Cortex of kidney (tissue), 1 donor: ENCODE measurements around the gene CHRNA1.

ENCODE experiments used
- DNase-seq: peaks from one replicate; lab custom pipeline; 2025; lab: John Stamatoyannopoulos, UW

Gene CHRNA1

DNA sequence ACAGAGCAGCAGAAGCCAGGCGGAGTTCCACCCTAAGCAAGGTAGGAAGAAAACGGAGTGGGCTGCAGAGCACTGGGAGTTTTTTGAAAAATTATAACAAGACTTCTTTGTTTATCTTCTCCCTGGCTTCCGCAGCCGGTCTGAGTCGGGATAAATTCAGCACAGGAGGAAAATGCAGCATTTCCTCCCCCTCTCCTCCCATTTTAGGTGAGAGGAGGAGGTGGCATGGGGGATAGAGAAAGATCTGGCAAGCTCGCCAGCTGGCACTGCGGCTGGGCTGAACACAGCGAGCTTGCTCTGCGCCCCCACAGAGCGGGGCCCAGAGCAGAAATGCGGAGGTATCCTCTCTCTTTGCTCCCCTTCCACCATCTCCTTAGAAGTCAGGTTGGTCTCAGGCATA, 17.7 kb upstream of the CHRNA1 start:
- no peak for DNase-seq

- DNase-seq = no peak
These were observed 17.0 kb upstream of the CHRNA1 start for GRCh38 chr2:174781298-174781697.

DNA sequence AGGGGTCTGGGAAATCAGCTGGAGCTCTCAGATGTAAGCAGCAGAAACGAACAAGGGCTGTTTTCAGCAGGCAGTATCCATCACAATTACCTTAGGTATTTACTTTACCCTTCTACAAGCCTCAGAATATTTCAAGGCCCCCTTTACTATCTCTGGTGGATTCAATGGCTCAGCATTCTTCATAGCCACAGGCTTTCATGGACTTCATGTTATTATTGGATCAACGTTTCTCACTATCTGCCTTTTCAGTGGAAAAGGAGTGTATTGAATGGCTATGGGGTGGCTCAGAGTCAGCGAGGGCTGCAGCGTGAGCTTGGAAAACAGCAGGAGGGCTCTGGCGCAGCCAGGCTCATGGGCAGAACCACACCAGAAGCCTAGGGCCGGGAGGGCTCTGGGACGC, 16.6 kb upstream of the CHRNA1 start:
- DNase-seq = no peak

- no peak for DNase-seq
These were observed 16.0 kb upstream of the CHRNA1 start for GRCh38 chr2:174780191-174780840.

DNA sequence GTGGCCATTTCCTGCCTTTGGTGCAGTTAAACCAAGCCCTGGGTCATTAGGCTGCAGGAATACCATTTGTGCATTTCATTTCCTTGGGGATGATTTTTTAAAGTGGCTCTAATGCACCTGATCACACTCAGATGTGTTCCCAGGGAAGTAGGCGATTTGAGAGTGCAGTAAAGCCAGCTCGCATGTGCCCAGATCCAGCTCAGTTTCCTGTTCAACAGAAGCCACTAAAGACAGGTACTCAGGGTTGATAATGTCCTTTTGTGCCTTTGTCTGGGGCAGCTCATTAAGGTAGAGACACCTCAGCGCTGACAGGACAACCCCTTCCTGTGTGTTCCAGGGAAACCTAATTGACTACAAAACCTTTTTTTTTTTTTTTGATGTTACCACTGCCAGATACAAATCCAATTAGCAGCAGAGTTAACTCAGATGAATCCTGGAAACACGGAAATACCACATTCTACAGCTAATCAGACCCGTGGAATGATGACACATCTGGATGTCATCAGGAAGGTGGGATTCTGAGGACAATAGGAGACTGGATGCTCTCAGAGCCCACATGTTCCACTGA, 15.2 kb upstream of the CHRNA1 start:
- no peak for DNase-seq

DNA sequence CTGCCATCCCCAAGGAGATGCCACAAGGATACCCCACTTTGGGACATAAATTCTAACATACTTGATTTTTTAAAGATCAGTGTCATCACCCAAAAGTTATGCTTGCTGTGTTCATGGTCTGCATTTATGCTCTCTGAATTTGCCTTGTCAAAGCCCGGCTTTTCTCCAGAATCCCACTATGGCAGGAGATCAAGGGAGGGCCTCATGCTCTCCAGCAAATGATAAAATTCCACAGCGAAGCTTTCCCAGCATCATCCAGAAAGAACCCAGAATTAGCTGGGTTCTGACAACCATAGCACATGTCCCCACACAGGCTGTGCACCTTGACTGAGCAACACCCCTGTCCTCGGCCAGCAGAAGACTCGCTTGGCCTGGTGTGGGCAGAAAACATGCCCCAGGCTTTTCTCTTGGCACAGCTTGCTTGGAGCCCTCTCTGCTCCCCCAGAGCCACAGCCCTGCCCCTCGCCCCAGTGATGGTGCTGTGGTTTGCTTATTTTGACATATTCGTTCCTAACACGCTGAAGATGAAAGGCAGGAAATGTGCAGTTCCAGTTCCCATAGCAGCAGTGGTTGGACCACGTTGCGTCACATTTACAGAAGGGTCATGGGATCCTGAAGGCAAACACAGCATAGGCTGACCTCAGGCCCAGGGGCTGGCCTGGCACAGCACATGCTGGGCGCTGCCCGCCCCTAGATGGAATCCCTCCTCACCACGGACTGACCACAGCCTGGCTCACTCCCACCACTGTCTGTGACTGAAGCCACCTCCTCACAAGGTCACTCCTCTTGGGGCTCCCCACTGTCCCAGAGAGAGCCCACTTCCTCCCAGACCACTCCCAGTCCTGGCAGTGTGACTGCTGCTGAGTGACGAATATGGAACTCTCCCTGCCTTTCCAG, 14.1 kb upstream of the CHRNA1 start:
- no peak for DNase-seq

DNA sequence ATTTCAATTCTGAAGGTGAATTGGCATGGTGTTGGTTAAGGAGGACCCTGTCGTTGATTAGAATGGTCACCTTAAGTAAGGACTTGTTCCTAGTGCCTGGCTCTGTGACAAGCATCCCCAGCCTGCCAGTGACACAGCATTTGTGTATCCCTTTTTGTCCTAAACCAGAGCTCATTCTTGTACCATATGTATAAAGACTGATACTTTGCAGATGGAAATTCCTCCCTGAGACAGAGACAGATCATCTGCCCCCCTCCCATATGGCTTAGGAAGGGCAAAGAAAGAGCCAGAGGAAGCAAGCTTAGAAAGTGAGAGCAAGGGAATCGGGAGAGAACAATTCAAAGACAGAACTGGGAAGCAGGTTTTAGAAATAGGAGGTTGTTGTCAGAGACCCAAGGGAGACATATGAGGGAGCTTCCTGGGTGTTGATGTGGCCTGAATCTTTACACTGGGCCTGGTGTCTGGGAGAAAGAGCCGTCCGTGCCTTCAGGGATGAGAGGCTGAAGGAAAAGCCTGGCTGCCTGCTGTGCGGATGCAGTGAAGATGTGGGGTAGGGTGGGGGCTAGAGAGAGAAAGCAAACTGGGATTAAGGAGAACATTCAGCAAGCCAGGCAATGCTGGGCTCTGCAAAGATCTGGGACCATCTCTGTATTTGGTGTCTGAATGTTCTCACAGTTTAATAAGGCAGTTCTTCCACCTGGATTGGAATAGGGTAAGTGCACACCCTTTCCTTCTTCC, 13.2 kb upstream of the CHRNA1 start:
- DNase-seq = no peak

- no peak for DNase-seq
These were observed 12.4 kb upstream of the CHRNA1 start for GRCh38 chr2:174776675-174777074.

- no peak for DNase-seq
These were observed 12.0 kb upstream of the CHRNA1 start for GRCh38 chr2:174776223-174776622.

DNA sequence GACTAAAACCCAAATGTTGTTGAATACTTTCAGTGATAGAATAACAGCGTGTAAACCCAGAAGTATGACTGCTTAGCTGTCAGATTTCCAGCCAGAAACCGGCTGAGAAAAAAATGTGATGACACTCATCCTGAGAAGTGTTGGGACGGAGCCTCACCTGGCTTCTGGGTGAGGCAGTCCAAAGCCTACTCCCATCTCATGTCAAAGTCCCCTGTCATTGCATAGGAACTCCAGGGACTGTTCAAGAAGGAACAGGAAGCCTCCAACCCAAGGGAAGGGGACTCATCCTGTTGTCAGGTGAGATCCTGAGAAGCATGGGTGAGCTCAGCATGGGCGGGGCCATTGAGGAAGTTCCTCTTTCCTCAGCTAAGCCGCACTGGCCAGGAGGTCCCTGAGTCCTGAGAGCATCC, 11.3 kb upstream of the CHRNA1 start:
- DNase-seq = no peak

DNA sequence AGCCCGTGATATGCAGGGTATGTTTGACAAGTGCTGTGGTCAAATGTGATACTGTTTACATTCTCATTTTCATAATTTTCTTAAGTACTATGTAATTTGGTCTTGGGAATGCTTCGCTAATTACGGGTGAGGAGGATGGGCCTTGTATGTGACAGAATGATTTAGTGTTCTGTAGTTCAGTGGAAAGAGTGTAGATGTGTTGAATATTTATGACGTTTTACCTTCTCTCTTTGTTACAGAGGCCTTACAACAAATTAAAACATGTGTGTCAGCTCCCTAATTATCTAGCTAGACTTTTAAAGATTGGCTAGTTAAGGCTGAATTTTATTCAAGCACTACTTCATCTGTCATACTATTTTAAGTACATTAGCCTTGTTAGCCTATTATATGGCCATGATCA, 10.6 kb upstream of the CHRNA1 start:
- no peak for DNase-seq

DNA sequence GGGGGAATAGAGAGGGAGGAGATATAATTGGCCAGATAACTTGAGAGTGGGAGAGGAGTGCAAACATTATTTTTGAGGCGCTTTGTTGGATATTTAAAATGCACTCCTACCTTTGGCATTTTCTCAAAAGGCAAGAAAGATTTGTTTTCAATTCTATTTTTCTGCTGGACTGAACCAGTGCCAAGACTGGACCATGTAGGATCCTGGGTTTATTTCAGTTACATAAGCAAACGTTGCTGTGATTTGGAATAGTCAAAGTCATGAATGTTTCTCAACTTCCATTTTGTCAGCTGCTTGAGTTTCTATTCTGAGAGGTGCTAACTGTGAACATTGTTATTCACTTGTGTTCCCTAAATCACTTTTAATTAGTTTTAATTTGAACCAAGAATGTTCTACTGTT, 8.9 kb upstream of the CHRNA1 start:
- DNase-seq = no peak

GRCh38 chr2:174772472-174772801, 8.2 kb upstream of the CHRNA1 start:
- DNase-seq = no peak

GRCh38 chr2:174771631-174772471, 7.6 kb upstream of the CHRNA1 start:
- no peak for DNase-seq

DNA sequence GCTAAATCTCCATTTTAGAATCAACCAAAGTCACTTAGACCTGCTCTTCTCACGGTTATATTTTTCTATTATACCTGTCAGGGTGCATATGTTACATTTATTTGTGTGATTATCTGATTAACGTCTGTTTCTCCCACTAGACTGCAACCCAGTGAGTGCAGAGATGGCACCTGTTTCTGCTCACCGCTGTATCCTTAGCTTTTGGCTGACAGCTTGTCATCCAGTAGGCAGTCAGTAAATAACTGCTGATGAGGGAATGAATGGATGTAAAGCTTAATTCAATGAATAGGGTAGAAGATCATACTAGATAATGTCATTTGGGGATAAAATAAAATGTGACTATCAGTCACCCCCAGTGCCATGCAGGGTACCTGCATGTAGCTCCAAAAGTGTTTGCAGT, 6.9 kb upstream of the CHRNA1 start:
- DNase-seq = no peak

DNA sequence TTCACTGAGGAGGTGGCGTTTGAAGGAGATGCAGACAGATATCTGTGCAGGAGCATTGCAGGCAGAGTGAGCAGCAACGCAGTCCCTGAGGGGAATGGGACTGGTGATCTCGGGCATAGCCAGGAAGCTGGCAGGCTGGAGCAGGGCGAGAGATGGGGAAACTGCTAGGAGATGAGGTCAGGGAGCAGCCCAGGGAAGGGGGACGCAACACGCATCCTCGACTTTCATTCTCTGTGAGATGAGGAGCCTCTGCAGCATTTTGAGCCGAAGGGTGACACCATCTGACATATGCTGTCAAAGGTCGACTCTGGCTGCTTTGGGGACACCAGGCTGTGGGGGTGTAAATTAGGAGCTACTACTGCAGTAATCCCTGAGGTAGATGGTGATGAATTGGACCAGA, 4.3 kb upstream of the CHRNA1 start:
- no peak for DNase-seq

GRCh38 chr2:174766271-174766670, 2.0 kb upstream of the CHRNA1 start:
- DNase-seq = no peak

DNA sequence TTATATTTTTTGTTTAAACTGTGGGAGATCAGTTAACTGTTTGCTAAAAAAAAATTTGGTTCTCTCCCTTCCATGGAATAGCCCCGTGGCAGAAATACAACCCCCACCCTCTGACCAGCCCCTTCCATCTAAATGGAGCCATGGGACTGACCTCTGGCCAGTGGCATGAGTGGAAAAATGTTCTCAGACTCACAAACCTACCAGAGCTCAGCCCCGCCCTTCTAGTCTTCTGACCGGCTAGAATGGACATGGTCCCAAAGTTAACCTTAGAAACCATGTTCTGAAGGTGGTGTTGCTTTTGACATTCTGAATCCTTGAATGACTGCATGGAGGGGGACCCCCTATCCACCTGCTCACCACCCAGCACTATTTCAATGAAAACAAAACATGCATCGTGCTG, 1.3 kb upstream of the CHRNA1 start:
- no peak for DNase-seq

DNA sequence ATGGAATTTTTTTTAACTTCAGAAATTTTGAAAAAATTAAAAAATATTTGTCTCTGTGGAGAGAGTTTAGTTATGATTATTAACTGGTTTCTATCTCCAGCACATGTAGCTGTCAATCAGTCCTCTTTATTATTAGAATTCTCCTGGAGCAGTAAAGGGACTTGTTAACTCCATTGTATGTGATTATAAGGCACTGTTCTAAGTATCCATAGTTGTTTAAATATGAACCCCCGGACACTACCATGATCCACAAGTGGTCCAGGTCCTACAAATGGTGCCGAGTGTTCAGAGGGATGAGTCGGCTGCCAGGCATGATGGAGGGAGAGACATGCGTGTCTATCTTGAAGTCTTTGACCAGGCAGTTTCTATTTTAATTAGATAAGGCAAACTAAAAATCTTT, 492 bp downstream of the CHRNA1 start:
- DNase-seq = no peak

GRCh38 chr2:174762464-174762863, 1.8 kb downstream of the CHRNA1 start:
- DNase-seq = no peak

DNA sequence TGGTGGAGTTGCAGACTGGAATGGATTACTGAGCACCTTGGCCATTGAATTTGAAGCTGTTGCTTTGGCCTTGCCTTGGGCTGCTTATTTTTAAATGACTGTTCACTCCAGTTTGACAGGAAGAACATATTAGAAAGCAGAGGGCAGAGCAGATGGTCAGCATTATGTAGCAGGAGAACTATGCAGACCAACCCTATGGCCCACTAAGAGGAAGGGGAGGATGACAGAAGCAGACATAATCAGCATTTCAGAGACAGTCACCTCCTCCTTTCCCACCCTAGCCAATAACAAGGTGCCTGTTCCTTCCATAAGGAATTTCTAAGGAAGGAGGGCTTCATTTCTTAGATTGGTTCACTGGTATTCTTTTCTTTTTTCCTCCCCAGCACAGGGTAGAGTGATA, 2.4 kb downstream of the CHRNA1 start:
- DNase-seq = no peak
